GM21737 (cell line): ENCODE results near the gene DUSP1.

Source experiments
- ATAC-seq: cut with Tn5 transposase; IDR thresholded peaks from one replicate; pipeline ENCODE4 v1.9.1; 2021; ENCODE audit warnings: mild to moderate bottlenecking, moderate library complexity; ENCODE audit not compliant: unreplicated experiment

The DUSP1 gene

GRCh38 chr5:172765766-172766286 is 5.2 kb downstream of the DUSP1 start:
- no peak for ATAC-seq

GRCh38 chr5:172764861-172765765 is 5.9 kb downstream of the DUSP1 start:
- peak; percentile 73 for ATAC-seq

- no peak for ATAC-seq
Observed at GRCh38 chr5:172763120-172763464, 7.9 kb downstream of the DUSP1 start.

GRCh38 chr5:172762214-172763119 is 8.5 kb downstream of the DUSP1 start:
- ATAC-seq, result no peak

- ATAC-seq, result no peak
Observed at GRCh38 chr5:172760959-172761358, 10.0 kb downstream of the DUSP1 start.

GRCh38 chr5:172760136-172760535 is 10.9 kb downstream of the DUSP1 start:
- no peak for ATAC-seq

- no peak for ATAC-seq
Observed at GRCh38 chr5:172758834-172759149, 12.2 kb downstream of the DUSP1 start.

GRCh38 chr5:172758077-172758833 is 12.7 kb downstream of the DUSP1 start:
- ATAC-seq, result no peak

- ATAC-seq, result no peak
Observed at GRCh38 chr5:172757394-172758010, 13.5 kb downstream of the DUSP1 start.

- no peak for ATAC-seq
Observed at GRCh38 chr5:172756764-172757393, 14.1 kb downstream of the DUSP1 start.

GRCh38 chr5:172754596-172755356 is 16.2 kb downstream of the DUSP1 start:
- ATAC-seq, result no peak

- ATAC-seq, result no peak
Observed at GRCh38 chr5:172753101-172753500, 17.9 kb downstream of the DUSP1 start.

- ATAC-seq, result no peak
Observed at GRCh38 chr5:172751761-172752510, 19.1 kb downstream of the DUSP1 start.

- no peak for ATAC-seq
Observed at GRCh38 chr5:172749881-172750633, 20.9 kb downstream of the DUSP1 start.

GRCh38 chr5:172749076-172749475 is 21.9 kb downstream of the DUSP1 start:
- ATAC-seq, result no peak

- ATAC-seq, result no peak
Observed at GRCh38 chr5:172748341-172748843, 22.6 kb downstream of the DUSP1 start.

GRCh38 chr5:172747471-172747870 is 23.5 kb downstream of the DUSP1 start:
- ATAC-seq, result no peak

- no peak for ATAC-seq
Observed at GRCh38 chr5:172746725-172747124, 24.3 kb downstream of the DUSP1 start.
